Ishikawa (cell line): ENCODE data around the gene URI1.

Source experiments
- CEBPB ChIP-seq: IDR thresholded peaks from 2 replicates; pipeline ENCODE4 v1.6.1; 2012
- CREB1 ChIP-seq: IDR thresholded peaks from 2 replicates; pipeline ENCODE4 v1.6.1; 2012; ENCODE audit warnings: low read depth
- EGR1 ChIP-seq: IDR thresholded peaks from 2 replicates; pipeline ENCODE4 v1.6.1; 2012
- EP300 ChIP-seq: IDR thresholded peaks from 2 replicates; pipeline ENCODE4 v1.6.1; 2012; ENCODE audit warnings: borderline replicate concordance
- NFIC ChIP-seq: IDR thresholded peaks from 2 replicates; pipeline ENCODE4 v1.6.1; 2012
- RAD21 ChIP-seq: IDR thresholded peaks from 2 replicates; pipeline ENCODE4 v1.6.1; 2012; ENCODE audit warnings: low read depth
- TAF1 ChIP-seq: IDR thresholded peaks from 2 replicates; pipeline ENCODE4 v1.6.1; 2012; ENCODE audit warnings: low read depth, mild to moderate bottlenecking
- TEAD4 ChIP-seq: IDR thresholded peaks from 2 replicates; pipeline ENCODE4 v1.6.1; 2012
- YY1 ChIP-seq: IDR thresholded peaks from 2 replicates; pipeline ENCODE4 v1.6.1; 2012; ENCODE audit warnings: low read depth
- TF ChIP-seq, protein P1 (sequence below): IDR thresholded peaks from 2 replicates; pipeline ENCODE4 v1.6.1; 2012; ENCODE audit warnings: low read depth, mild to moderate bottlenecking
- TF ChIP-seq, protein P2 (sequence below): IDR thresholded peaks from 2 replicates; pipeline ENCODE4 v1.6.1; 2012

DNA sequence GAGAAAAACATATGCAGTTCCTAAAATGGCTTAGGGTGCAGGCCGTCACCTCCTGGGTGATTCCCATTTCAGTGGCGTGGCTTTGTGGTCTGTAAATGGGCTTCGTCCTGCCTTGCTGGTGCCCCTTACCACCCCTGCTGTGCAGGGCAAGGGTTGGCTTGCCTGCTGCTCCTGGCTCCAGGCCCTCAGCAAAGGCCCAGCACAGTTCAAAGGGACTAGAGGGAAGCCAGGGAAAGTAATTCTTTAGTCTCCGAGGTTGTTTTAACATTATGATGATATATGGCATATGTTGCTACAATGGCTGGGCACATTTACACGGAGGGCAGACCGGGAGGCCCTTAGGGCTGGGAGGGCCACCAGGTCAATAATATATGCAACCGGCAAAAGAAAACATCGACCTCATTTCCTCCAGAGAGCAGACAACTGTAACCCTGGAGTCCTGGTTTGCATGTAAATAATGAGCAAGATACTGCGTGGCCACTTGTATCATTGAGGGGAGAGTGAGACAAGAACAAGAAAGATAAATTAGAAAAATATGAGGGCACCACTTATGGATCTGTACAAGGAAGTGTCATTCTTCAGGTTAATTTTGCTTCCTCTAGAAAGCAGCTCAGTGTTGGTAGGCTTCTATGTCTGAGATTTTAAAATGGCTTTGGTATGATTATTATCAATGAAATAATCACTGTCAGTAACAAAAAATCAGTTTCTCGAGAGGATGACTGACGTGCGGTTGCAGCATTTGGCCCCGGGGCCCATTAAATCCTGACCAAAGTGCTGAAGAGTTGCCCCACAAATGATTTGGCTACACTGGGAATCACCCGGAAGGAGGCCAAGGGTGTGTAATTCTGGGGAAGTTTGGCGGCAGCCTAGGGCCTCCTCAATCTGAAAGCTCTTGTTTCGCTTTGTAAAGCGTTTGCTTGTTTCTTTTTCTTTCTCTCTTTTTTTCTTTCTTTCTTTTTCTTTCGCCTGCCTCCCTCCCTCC is 32.8 kb upstream of the URI1 start:
- TF ChIP-seq, protein P1, sequence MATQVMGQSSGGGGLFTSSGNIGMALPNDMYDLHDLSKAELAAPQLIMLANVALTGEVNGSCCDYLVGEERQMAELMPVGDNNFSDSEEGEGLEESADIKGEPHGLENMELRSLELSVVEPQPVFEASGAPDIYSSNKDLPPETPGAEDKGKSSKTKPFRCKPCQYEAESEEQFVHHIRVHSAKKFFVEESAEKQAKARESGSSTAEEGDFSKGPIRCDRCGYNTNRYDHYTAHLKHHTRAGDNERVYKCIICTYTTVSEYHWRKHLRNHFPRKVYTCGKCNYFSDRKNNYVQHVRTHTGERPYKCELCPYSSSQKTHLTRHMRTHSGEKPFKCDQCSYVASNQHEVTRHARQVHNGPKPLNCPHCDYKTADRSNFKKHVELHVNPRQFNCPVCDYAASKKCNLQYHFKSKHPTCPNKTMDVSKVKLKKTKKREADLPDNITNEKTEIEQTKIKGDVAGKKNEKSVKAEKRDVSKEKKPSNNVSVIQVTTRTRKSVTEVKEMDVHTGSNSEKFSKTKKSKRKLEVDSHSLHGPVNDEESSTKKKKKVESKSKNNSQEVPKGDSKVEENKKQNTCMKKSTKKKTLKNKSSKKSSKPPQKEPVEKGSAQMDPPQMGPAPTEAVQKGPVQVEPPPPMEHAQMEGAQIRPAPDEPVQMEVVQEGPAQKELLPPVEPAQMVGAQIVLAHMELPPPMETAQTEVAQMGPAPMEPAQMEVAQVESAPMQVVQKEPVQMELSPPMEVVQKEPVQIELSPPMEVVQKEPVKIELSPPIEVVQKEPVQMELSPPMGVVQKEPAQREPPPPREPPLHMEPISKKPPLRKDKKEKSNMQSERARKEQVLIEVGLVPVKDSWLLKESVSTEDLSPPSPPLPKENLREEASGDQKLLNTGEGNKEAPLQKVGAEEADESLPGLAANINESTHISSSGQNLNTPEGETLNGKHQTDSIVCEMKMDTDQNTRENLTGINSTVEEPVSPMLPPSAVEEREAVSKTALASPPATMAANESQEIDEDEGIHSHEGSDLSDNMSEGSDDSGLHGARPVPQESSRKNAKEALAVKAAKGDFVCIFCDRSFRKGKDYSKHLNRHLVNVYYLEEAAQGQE = no peak
- TF ChIP-seq TEAD4 = no peak
- no peak for TF ChIP-seq EP300
- TF ChIP-seq, protein P2, sequence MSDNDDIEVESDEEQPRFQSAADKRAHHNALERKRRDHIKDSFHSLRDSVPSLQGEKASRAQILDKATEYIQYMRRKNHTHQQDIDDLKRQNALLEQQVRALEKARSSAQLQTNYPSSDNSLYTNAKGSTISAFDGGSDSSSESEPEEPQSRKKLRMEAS = no peak
- no peak for TF ChIP-seq NFIC
- no peak for TF ChIP-seq TAF1
- TF ChIP-seq CEBPB = no peak
- no peak for TF ChIP-seq YY1
- TF ChIP-seq EGR1 = no peak
- no peak for TF ChIP-seq RAD21
- TF ChIP-seq CREB1 = no peak
